ENCODE measurements around the gene ERC2.

The ERC2 gene

GRCh38 chr3:55621026-55621422 lies 847.2 kb downstream of the ERC2 start:
- Histone ChIP-seq H3K4me1 (ENCODE audit: insufficient read depth, low read length) (peaks cover 20% of the 10 kb centered on the region), H3K36me3 (ENCODE audit: insufficient read depth, low read depth, low read length) (no peaks in the 10 kb centered on the region), H3K9ac (ENCODE audit: low read depth, low read length) (no peak overlapping the region), H3K27ac (ENCODE audit: low read length) (no peak overlapping the region), H3K4me3 (ENCODE audit: low read length) (no peak overlapping the region), H3K9me3 (ENCODE audit: insufficient read depth, low read depth, low read length) (no peaks in the 10 kb centered on the region), H3K27me3 (ENCODE audit: insufficient read depth, low read length) (no peaks in the 10 kb centered on the region)

GRCh38 chr3:55620351-55621025 lies 847.8 kb downstream of the ERC2 start:
- no peak overlapping the region for H3K27ac ChIP-seq (ENCODE audit: low read length)
- no peaks in the 10 kb centered on the region for H3K36me3 ChIP-seq (ENCODE audit: insufficient read depth, low read depth, low read length)
- no peaks in the 10 kb centered on the region for H3K9me3 ChIP-seq (ENCODE audit: insufficient read depth, low read depth, low read length)
- no peak overlapping the region for H3K9ac ChIP-seq (ENCODE audit: low read depth, low read length)
- H3K27me3 ChIP-seq (ENCODE audit: insufficient read depth, low read length): no peaks in the 10 kb centered on the region
- H3K4me1 ChIP-seq (ENCODE audit: insufficient read depth, low read length): peaks cover 25% of the 10 kb centered on the region
- no peak overlapping the region for H3K4me3 ChIP-seq (ENCODE audit: low read length)

DNA sequence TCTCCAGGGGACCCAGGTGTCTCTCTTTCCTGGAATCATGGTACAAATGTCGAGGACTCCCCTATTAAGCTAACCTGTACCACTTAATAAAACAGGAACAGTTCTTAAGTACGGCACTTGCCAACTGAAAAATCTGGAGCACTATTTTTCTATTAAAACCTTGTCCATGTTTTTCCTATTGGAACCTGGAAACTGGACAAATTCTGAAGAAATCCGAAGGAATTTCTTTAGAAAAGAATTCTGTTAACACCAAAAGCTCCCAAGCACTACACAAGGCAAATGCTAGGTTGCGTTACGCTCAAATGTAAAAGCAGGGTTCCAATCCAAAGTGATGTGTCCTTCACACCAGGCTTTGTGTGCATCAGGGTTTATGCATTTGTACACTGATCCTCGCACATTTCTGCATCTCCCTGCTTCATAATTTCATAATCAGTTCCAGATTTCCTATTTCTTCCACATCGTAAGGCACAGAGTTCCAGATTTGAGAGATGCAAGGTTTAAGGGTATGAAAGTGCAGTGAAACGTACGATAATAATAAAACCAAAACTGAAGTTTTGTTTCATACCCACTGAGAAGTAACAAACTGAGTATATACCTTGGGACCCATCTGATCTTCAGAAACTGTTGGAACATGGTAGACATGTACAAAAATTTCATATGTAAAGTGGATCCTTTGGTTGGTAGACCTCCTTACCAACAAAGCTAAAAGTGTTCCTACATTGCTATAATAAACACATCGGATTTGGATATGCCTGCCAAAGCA lies 849.0 kb downstream of the ERC2 start:
- Histone ChIP-seq H3K9ac (ENCODE audit: low read depth, low read length) (no peak overlapping the region), H3K27me3 (ENCODE audit: insufficient read depth, low read length) (no peaks in the 10 kb centered on the region), H3K4me1 (ENCODE audit: insufficient read depth, low read length) (peaks cover 34% of the 10 kb centered on the region), H3K27ac (ENCODE audit: low read length) (no peak overlapping the region), H3K9me3 (ENCODE audit: insufficient read depth, low read depth, low read length) (no peaks in the 10 kb centered on the region), H3K4me3 (ENCODE audit: low read length) (no peak overlapping the region), H3K36me3 (ENCODE audit: insufficient read depth, low read depth, low read length) (no peaks in the 10 kb centered on the region)

GRCh38 chr3:55617385-55617784 lies 850.9 kb downstream of the ERC2 start:
- no peak overlapping the region for H3K27ac ChIP-seq (ENCODE audit: low read length)
- no peak overlapping the region for H3K9ac ChIP-seq (ENCODE audit: low read depth, low read length)
- H3K9me3 ChIP-seq (ENCODE audit: insufficient read depth, low read depth, low read length): no peaks in the 10 kb centered on the region
- H3K27me3 ChIP-seq (ENCODE audit: insufficient read depth, low read length): no peaks in the 10 kb centered on the region; the same call in 1 of the 2 replicates
- H3K4me3 ChIP-seq (ENCODE audit: low read length): no peak overlapping the region
- no peaks in the 10 kb centered on the region for H3K36me3 ChIP-seq (ENCODE audit: insufficient read depth, low read depth, low read length)
- peaks cover 34% of the 10 kb centered on the region for H3K4me1 ChIP-seq (ENCODE audit: insufficient read depth, low read length)

DNA sequence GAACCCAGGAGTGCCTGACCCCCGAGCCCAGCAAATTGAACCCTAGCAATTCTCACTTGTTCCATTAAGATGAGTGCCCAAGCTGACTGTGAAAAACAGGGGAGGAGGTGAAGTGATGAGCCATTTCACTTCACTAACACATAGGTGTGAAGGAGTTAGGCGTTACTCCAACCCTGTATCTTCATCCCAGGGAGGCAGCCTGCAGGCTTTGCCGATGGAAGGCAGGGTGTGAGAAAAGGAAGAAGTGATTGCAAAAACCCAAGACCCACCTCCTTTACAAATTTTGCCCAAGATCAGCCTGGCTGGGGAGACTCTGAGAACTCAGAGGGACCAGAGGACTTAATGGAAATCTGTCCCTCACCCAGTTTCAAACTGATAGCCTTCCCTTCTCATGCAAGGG lies 851.5 kb downstream of the ERC2 start:
- no peak overlapping the region for H3K4me3 ChIP-seq (ENCODE audit: low read length)
- H3K4me1 ChIP-seq (ENCODE audit: insufficient read depth, low read length): peaks cover 34% of the 10 kb centered on the region
- no peak overlapping the region for H3K27ac ChIP-seq (ENCODE audit: low read length)
- no peaks in the 10 kb centered on the region for H3K9me3 ChIP-seq (ENCODE audit: insufficient read depth, low read depth, low read length)
- no peak overlapping the region for H3K9ac ChIP-seq (ENCODE audit: low read depth, low read length)
- no peaks in the 10 kb centered on the region for H3K36me3 ChIP-seq (ENCODE audit: insufficient read depth, low read depth, low read length)
- peaks cover 3% of the 10 kb centered on the region; the same call in 1 of the 2 replicates for H3K27me3 ChIP-seq (ENCODE audit: insufficient read depth, low read length)

DNA sequence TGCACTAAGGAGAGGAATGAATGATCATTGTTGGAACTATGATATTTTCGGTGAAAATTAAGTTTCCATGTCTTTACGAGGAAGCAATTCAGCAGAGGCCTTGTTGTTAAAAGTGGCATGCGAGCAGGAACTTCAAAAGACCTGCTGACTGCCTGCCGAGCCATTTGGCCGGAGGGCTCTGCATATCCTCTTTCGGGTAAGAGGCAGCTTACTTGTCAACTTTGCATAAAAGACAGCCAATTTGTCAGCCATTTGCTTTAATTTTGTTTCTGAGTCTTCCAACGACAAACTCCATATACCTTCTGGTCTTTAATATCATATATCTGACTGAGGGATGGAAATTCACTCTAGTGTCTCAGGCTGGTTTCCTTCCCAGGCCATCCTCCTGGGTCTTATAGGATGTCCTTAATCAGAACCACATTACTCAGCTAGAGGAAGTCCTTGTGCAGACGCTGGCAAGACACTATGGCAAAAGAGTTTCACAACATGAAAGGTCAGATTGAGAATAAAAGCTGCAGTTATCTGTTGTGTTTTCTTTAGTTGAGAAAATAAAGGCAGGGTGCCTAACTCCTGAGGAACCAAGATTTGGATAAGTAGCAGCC lies 852.5 kb downstream of the ERC2 start:
- peaks cover 6% of the 10 kb centered on the region; the same call in 1 of the 2 replicates for H3K27me3 ChIP-seq (ENCODE audit: insufficient read depth, low read length)
- H3K27ac ChIP-seq (ENCODE audit: low read length): no peak overlapping the region
- no peaks in the 10 kb centered on the region for H3K9me3 ChIP-seq (ENCODE audit: insufficient read depth, low read depth, low read length)
- H3K9ac ChIP-seq (ENCODE audit: low read depth, low read length): no peak overlapping the region; the same call in 1 of the 2 replicates
- H3K4me1 ChIP-seq (ENCODE audit: insufficient read depth, low read length): peaks cover 33% of the 10 kb centered on the region
- peak overlapping the region; percentile 33 for H3K4me3 ChIP-seq (ENCODE audit: low read length)
- H3K36me3 ChIP-seq (ENCODE audit: insufficient read depth, low read depth, low read length): no peaks in the 10 kb centered on the region

- Histone ChIP-seq H3K4me1 (ENCODE audit: insufficient read depth, low read length) (peaks cover 26% of the 10 kb centered on the region), H3K27me3 (ENCODE audit: insufficient read depth, low read length) (peaks cover 6% of the 10 kb centered on the region; the same call in 1 of the 2 replicates), H3K27ac (ENCODE audit: low read length) (no peak overlapping the region), H3K36me3 (ENCODE audit: insufficient read depth, low read depth, low read length) (no peaks in the 10 kb centered on the region), H3K9ac (ENCODE audit: low read depth, low read length) (no peak overlapping the region), H3K9me3 (ENCODE audit: insufficient read depth, low read depth, low read length) (no peaks in the 10 kb centered on the region), H3K4me3 (ENCODE audit: low read length) (peak overlapping the region; percentile 33)
These were observed 853.1 kb downstream of the ERC2 start for GRCh38 chr3:55615039-55615693.

GRCh38 chr3:55611121-55611520 lies 857.1 kb downstream of the ERC2 start:
- H3K27ac ChIP-seq (ENCODE audit: low read length): no peak overlapping the region
- H3K4me3 ChIP-seq (ENCODE audit: low read length): no peak overlapping the region
- H3K9ac ChIP-seq (ENCODE audit: low read depth, low read length): no peak overlapping the region
- no peaks in the 10 kb centered on the region for H3K36me3 ChIP-seq (ENCODE audit: insufficient read depth, low read depth, low read length)
- H3K9me3 ChIP-seq (ENCODE audit: insufficient read depth, low read depth, low read length): no peaks in the 10 kb centered on the region
- H3K27me3 ChIP-seq (ENCODE audit: insufficient read depth, low read length): peaks cover 6% of the 10 kb centered on the region; the same call in 1 of the 2 replicates
- H3K4me1 ChIP-seq (ENCODE audit: insufficient read depth, low read length): peaks cover 15% of the 10 kb centered on the region

- no peak overlapping the region for H3K4me3 ChIP-seq (ENCODE audit: low read length)
- no peaks in the 10 kb centered on the region for H3K9me3 ChIP-seq (ENCODE audit: insufficient read depth, low read depth, low read length)
- H3K27ac ChIP-seq (ENCODE audit: low read length): no peak overlapping the region
- H3K4me1 ChIP-seq (ENCODE audit: insufficient read depth, low read length): peaks cover 3% of the 10 kb centered on the region; the same call in 1 of the 2 replicates
- no peaks in the 10 kb centered on the region for H3K36me3 ChIP-seq (ENCODE audit: insufficient read depth, low read depth, low read length)
- peaks cover 6% of the 10 kb centered on the region; the same call in 1 of the 2 replicates for H3K27me3 ChIP-seq (ENCODE audit: insufficient read depth, low read length)
- no peak overlapping the region for H3K9ac ChIP-seq (ENCODE audit: low read depth, low read length)
These were observed 858.9 kb downstream of the ERC2 start for GRCh38 chr3:55609230-55609827.

GRCh38 chr3:55608301-55608937 lies 859.8 kb downstream of the ERC2 start:
- Histone ChIP-seq H3K27me3 (ENCODE audit: insufficient read depth, low read length) (peaks cover 6% of the 10 kb centered on the region; the same call in 1 of the 2 replicates), H3K9ac (ENCODE audit: low read depth, low read length) (no peak overlapping the region), H3K9me3 (ENCODE audit: insufficient read depth, low read depth, low read length) (no peaks in the 10 kb centered on the region), H3K27ac (ENCODE audit: low read length) (no peak overlapping the region), H3K4me1 (ENCODE audit: insufficient read depth, low read length) (peaks cover 3% of the 10 kb centered on the region; the same call in 1 of the 2 replicates), H3K4me3 (ENCODE audit: low read length) (no peak overlapping the region), H3K36me3 (ENCODE audit: insufficient read depth, low read depth, low read length) (no peaks in the 10 kb centered on the region)

GRCh38 chr3:55607844-55608243 lies 860.4 kb downstream of the ERC2 start:
- Histone ChIP-seq H3K4me1 (ENCODE audit: insufficient read depth, low read length) (peaks cover 3% of the 10 kb centered on the region; the same call in 1 of the 2 replicates), H3K4me3 (ENCODE audit: low read length) (no peak overlapping the region), H3K27me3 (ENCODE audit: insufficient read depth, low read length) (0 out of 2 replicates have a peak, but pooled peaks cover 6% of the 10 kb centered on the region), H3K36me3 (ENCODE audit: insufficient read depth, low read depth, low read length) (no peaks in the 10 kb centered on the region), H3K9ac (ENCODE audit: low read depth, low read length) (no peak overlapping the region), H3K27ac (ENCODE audit: low read length) (no peak overlapping the region), H3K9me3 (ENCODE audit: insufficient read depth, low read depth, low read length) (no peaks in the 10 kb centered on the region)

Measured in iPS-20b (cell line).